GM19468 (cell line): ENCODE measurements around the gene GMNN.

Source experiments
- ATAC-seq: cut with Tn5 transposase; IDR thresholded peaks from one replicate; pipeline ENCODE4 v1.9.1; 2021; ENCODE audit warnings: mild to moderate bottlenecking, moderate library complexity, moderate number of reproducible peaks; ENCODE audit not compliant: unreplicated experiment; ENCODE audit errors: extremely low read depth

The GMNN gene

DNA sequence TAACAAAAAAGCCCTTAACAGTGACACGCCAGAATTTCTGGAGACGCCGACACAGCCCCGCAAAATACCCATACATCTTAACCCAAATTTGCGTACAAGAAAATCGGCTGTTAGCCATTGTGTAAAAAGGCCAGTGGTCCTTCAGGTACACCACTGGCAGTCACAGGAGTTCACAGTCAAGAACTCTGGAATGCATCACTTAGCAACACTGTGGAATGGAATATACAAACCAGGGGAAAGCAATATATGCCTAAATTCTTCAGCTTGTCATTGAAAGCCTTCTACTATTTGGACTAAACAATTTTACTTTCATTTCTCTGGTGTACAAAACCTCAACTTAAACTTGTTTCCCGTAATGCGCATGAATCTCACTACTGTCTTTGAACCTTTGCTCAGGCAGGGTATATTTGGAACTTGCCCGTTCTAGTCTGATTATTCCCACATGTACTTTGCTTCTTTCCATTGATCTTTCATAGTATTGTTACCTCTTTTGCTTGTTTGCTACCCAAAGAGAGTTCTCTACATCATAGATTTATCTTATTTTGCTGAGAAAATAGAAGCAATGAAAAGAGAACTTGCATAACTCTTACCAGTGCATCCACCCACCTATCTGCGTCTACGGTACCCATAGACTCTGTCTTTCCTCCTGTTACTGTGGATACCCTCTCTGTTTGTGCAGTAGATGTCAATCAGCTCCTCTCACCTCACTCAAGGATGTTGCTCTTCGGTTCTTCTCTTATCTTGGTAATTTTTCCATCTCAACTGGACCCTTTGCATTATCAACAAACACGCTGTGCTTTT, 24.2 kb downstream of the GMNN start, which contains the start of gene ARMH2:
ARMH2 (minus strand) TSS at position 178 of the 801 bp plus-strand sequence; CDS start at position 118, 60 bp downstream.
- no peak for ATAC-seq

DNA sequence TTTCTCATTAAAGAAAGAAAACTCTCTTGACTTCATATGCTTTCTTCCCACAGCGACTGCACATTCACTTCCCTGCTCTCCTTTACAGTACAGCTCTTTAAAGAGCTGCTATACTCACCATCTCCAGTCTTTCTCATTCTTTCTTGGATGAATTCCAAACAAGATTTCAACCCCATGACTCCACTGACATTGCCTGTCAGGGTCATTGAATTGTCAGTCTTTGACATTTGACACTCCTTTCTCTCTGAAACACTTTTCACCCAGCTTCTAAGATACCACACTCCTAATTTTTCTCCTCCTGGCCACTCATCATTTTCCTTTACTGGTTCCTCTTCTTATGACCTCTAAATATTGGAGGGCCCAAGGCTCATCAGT, 24.8 kb downstream of the GMNN start:
- ATAC-seq: no peak

DNA sequence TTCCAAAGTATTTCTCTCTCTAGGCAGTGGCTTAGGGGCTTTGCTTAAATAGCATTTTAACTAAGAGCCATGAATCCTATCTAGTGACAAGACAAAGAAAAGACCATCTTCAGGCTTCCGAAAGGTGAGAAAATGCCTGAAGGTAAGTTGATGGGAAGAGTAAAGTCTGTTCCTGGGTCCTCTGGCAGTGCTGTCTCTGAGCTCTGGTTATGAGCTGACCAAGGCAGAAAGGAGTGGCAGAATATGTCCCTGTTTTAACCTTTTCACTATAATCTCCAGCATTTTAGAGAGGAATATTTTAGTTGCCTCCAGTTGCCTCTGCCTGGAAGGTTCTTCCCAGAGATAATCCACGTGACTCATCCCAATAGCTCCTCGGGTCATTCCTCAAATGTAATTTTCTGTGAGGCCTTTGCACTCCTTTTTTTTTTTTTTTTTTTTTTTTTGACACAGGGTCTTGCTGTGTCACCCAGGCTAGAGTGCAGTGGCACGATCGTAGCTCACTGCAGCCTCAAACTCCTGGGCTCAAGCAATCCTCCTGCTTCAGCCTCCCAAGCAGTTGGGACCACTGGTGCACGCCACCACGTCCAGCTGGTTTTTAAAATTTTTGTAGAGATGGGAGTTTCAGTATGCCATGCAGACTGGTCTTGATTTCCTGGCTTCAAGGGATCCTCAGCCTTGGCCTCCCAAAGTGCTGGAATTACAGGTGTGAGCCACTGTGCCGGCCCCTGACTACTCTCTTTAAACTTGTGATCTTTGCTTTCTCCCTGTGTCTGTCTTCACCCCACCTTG, 27.7 kb downstream of the GMNN start:
- no peak for ATAC-seq

DNA sequence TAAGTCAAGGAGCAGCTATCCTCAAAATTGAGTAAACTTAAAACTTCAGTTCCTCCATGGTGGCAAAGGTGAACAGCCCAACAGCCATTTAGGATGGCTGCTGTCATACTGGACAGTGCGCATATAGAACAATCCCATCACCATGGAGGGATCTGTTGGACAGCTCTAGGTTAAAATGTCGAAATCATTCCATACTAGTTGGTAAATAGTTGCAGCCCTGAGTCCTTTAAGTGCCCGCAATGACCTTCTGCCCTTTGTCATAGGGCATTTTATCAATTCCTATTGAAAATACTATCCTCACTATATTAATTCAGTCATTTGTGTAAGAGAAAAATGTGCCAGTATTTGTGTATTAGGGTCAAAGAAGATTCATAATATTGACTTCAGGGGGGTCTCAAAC, 32.8 kb downstream of the GMNN start:
- no peak for ATAC-seq

DNA sequence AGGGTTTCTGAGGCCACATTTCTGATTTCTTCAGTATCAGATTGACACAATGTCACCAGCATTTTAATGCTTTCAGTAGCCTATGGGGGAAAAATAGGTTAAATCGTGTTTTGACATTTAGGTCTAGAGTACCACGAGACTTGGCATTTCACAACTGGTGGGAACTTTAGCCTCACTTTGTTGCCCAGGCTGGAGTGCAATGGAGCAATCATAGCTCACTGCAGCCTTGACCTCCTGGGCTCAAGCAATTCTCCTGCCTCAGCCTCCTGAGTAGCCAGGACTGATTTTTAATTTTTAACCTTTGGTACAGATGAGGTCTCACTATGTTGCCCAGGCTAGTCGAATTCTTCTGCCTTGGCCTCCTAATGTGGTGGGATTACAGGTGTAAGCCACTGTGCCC, 35.0 kb downstream of the GMNN start:
- ATAC-seq: no peak

DNA sequence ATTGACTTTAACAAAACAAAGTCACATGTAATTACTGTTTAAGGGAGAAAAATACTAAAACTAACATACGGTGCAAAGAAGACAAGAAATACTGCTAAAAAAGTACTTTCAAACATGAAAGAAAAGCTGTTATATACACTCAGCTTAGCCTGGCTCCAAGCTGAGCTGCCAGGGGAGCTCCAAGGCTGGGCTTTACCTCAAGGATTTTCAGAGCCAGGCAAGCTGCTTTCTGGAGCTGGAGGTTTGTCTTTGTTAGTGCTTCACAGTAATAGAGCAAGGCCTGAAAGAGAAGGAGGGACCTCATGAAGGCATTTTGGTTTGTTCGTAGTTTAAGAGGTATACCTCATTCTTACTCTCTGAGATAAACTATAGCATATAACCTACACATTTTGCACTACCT, 43.6 kb downstream of the GMNN start:
- no peak for ATAC-seq

DNA sequence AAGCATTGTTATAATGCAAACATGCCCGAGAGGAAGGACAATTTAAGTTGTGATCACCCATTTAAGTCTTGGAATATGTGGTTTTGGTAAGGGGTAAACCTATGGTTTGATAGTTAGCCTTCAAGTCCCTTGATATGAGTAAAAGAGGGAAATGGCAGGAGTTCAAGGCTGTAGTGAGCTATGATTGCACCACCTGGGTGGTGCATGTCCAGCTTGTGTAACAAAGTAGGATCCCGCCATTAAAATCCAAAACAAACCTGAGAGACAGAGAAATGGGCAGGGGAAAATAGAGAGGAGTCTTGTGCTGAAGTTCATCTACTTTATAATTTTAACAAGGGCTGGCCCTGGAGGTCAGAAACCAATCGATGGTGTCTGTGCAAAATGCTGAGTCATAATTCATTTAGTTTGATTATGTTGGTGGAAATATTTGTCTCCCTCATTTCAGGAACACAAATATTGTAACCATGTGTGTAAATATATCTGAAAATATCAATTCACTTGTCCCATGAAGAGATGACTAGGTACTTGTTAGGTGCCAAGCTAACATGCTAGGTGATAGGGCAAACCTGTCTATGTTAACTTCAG, 47.2 kb downstream of the GMNN start:
- no peak for ATAC-seq

DNA sequence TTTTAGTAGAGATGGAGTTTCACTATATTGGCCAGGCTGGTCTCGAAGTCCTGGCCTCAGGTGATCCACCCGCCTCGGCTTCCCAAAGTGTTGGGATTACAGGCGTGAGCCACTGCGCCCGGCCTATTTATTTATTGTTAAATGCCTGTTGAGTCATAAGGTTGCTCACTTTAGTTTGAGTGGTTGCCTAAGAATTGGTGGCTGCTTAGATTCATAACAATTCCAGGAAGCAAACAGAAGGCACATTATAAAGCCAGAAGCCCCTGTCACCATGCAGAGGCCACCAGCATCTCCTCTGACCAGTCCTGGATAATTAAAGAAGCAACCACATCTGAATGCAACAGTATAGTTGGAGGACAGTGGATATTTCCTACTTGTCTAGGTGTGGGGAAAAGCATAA, 48.0 kb downstream of the GMNN start:
- ATAC-seq: no peak

DNA sequence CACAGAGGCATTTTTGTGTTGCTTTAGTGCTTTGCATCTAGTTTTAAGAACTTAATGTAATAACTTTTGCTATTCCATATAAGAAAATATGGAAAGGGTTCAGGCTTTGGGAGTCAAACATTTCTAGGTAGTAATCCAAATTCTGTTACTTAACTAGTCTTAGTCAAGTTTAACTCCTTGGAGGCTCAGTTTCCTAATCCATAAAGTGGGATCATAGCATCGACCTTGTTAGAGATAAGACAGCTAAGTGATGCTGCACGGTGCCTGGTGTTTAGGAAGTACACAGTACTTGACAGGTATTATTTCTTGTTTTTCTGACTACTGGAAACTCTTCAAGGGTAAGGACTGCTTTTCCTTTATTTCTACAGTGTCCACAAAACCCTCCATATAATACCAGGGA, 48.4 kb downstream of the GMNN start:
- no peak for ATAC-seq

DNA sequence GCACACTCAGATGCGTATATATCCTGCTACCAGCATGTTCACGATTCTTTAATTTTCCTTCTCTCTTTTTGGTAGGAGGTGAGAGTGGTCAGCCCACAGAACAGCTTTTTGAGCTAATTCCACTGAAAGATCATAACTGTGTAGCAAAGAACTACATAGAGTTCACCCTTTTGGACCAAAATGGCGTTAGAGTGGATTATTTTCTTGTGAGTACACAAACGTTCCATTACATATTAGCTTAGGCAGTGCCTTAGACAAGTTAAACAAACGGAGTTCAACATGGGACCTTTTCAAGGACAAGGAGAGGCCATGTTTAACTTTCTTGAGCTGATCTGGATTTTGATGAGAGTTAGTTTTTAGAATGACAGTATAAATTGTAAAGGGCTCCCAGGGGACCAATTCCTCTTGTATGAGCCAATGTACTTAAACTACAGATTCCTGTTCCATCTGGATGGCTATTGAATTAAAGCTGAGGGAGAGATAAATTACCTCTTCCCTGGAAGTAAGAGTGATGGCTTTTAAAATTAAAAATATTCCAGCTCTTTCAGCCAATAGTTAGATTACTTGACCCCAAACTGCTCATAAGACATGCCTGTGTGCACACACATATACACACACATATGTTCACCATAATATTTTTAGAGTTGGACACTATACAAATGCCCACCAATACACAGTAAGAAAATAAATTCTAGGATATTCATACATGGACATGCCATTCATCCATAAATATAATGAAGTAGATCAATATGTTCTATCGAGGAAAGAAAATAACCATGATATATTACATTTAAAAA, 49.6 kb downstream of the GMNN start:
- no peak for ATAC-seq

DNA sequence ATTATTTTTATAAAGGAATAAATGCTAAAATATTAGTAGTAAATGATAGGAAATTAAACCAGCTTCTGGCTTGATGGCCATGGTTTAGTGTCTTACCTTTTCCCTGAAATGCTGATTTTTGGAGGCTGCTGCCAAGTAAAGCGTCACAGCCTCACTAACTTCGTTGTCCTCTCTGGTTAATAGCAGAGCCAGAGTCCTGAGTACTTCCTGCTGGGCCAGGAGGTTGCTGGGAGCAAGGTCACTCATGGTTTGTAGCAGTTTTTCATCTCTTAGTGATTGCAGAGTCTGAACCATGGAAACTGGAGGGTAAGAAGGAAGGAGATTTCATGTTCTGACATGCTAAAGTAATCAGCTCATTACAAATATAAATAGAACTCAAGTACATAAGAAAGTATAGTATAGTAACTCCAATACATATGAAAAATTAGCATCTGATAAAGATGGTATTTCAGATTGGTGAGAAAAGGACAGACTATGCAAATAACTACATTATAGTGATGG, 50.4 kb downstream of the GMNN start:
- no peak for ATAC-seq

DNA sequence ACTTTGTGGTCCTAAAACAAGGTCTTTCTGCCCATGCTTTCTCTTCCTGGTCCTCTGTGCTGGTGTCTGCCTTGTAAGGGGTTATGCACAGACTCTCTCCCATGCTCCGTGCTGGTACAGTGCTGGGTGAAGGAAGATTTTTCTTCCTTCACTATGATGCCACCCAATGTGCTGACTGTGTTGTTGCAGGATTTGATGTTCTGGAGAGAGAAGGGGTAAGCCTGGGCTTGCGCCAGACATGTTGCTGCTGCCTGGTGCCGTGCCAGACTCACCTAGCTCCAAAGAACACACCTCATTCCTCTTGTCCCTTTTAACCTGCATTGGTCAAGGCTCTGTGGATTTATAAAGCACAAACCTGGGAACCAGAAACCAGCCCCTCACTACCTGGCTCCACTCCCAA, 52.4 kb downstream of the GMNN start:
- no peak for ATAC-seq

DNA sequence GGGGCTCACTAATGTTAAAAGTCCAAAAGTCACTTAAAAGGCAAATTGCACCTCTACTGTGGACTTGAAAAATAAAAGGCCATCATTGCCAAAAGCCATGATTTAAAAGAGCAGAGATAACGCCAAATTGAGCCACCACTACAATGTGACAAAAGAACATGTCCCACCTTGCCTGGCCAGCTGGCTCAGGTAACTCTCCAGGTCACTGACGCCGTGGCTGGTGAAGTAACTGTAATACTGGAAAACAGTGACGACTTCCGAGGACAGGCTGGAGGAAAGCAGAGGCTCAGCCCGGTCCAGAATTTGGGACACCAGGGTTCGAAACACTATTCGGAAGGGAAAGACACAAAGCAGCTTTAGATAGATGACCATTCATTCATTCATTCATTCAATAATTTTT, 53.2 kb downstream of the GMNN start:
- ATAC-seq: no peak

DNA sequence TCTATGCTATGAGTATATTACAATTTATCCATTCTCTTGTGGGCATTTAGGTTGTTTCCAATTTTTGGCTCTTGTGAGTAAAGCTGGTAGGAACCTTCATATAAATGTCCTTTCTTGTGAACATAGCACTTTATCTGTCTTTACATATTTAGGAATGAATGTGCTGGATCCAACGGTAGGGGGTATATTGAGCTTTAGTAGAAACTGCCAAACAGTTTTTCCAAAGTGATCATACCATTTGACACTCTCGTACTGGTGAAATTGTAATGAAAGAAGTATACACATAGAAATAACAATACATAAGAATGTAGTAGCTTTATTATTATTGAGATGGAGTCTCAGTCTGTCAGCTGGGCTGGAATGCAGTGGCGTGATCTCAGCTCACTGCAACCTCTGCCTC, 54.9 kb downstream of the GMNN start:
- ATAC-seq: no peak

DNA sequence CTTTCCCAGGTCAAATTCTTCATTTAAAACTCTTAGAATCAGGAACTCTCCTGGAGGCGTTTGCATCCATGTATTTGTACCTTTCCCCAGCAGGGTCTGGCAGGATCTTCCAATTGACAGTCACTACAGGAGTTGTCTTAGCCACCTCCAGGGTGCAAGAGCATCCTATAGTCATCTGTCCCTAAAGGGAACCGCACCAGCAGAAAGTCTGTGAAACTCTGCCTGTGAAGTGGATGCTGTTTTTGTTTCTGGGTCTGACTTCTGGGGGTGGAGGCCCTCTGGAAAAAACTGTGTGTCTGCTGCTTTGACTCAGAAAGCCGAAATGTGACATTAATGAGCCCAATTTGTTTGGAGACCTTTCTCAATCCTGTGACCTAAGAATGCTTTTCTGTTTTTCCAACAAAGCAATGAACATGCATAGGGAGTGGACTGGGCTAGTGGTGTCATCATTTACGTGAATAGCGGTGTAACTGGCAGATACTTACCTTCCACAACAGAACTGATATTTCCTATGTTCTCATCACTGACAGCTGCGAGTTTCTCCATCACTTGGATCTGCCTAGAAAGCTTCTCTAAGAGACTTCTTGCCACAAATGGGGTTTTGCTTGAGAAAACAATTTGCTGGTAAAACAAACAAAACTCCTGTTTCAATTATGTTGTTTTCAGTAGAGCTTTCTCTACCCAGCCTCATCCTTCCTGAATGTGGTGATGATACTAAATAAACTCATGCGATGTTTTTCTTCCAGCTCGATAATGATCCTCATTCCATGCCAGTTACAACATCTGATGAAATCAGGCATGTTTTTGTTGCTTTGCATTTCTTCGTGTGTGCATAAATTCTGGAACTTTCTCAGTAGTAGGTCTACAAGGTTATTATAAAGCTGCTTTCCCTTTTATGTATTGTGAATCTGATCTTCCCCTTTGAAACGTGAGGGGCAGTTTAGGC, 57.3 kb downstream of the GMNN start:
- no peak for ATAC-seq

DNA sequence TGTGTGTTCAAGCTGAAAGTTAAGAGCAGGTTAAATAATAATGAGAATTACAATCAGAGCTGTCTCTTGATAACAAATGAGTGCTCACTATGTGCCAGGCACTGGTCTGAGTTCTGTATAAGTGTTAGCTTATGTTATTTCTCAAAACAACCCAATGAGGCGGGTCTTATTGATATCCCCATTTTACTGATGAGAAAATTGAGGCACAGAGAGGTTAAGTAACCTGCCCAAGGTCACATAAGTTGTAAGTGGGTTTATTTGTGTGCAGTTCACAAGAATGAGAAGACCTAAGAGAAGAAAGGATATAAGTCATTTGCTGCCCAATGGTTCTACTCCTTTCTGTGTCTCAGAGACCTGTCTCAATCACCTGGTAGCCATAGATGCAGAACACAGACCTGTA, 58.1 kb downstream of the GMNN start:
- no peak for ATAC-seq

DNA sequence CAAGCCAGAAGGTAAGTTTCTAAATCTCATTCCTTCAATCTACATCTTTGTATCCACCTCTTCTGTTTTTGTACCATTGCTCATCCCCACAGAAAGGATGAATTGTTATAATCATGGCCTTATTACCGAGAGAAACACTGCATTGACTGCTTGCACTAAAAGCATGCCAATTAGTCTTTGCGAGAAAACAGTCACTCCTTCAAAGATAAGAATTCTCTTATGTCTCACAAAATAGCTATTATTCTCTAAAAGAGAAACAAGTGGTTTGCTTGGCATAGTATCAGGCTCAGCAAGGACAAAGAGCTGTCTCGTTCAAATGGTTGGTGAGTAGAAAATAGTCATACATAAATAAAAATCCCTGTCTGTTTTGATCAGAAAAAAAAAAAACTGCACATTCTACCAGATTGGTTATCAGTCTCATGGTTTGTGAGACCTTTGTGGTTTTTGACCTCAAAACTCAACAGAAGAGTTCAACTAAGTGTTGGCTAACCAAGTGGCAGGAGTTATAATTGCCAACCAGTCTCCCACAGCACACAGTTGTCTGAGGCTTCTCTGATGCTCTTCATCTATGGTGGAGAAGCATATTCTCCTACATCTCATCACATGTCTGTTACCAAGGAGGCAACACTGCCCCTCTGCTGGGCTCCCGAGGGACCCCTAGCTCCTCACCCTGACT, 59.1 kb downstream of the GMNN start:
- ATAC-seq: no peak
